HAP-1 (cell line): Measurements from ENCODE around the gene MAEA.
"Not testable (repeated sequence)": the region's sequence is repeated elsewhere in the genome, so short reads cannot be mapped to it uniquely, and the experiment has no call there.

Source experiments
- DNase-seq, 2 experiments: peaks; one replicate each; pipeline ENCODE4 v3.0.0-alpha.2; 2016 to 2020; ENCODE audit warnings: low spot score in 2 of 2
- H3K27me3 ChIP-seq: fragments of 250-450 bp; sonication (Bioruptor Pico); 2 replicates; pipeline ENCODE4 v1.5.1; 2020; ENCODE audit warnings: low read depth, mild to moderate bottlenecking, moderate library complexity
- H3K36me3 ChIP-seq: fragments of 250-450 bp; sonication (Bioruptor Pico); replicated peaks from 2 replicates; pipeline ENCODE4 v1.5.1; 2020; ENCODE audit warnings: mild to moderate bottlenecking
- H3K4me1 ChIP-seq: fragments of 250-450 bp; sonication (Bioruptor Pico); 2 replicates; pipeline ENCODE4 v1.5.1; 2020; ENCODE audit warnings: mild to moderate bottlenecking
- H3K4me3 ChIP-seq: fragments of 250-450 bp; sonication (Bioruptor Pico); 2 replicates; pipeline ENCODE4 v1.5.1; 2020; ENCODE audit warnings: mild to moderate bottlenecking, moderate library complexity
- H3K9me3 ChIP-seq: fragments of 250-450 bp; sonication (Bioruptor Pico); 2 replicates; pipeline ENCODE4 v1.5.1; 2020; ENCODE audit warnings: mild to moderate bottlenecking, moderate library complexity
- in situ Hi-C: fragments of 300-500 bp; cut with MboI; formaldehyde crosslinking; loops from 3 replicates; pipeline ENCODE4 v1.14.3; 2020; ENCODE audit warnings: low sequenced_read_pairs, inconsistent platforms, mixed read lengths

MAEA gene

DNA sequence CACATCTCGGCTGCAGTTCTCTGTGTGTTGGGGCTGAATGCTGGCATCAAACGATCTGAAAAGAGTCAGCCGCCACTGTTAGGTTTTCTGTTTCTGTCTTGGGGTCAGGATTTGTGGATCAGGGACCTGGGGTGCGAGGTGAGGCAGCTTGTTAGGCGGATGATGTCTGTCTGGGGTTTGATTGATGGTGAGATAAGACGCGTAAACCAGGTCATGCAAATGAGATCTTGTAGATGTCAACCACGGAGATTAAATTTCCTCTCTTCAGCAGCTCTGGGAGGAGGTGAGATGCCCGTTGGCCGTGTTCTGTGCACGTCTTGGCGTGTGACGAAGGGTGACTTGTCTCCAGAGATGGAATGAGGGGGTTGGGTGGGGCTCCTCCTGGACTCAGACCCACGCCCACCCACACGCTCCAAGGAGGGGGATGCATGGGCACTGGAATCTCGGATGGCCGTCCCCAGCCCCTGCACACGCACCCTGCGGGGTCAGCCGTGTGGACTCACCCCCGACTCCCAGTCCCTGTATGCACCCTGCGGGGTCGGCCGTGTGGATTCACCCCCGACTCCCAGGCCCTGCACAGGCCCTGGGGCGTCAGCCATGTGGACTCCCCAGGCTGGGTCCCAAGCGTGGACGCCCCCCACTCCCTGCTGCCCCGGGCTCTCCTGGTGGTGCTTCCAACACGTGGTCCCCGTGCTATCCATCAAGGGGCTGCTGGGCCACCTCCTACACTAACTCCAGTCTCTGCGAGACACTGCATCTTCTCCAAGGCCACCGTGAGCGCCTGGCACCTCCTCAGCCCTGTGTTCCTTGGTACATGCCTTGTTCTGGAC lies 41.3 kb downstream of the MAEA start:
- Histone ChIP-seq H3K4me3 (no peak overlapping the region), H3K27me3 (no peaks in the 10 kb centered on the region), H3K9me3 (no peaks in the 10 kb centered on the region), H3K4me1 (no peaks in the 10 kb centered on the region), H3K36me3 (peaks cover 29% of the 10 kb centered on the region)
- in situ Hi-C loops = no loop called here
- DNase-seq = no peak

DNA sequence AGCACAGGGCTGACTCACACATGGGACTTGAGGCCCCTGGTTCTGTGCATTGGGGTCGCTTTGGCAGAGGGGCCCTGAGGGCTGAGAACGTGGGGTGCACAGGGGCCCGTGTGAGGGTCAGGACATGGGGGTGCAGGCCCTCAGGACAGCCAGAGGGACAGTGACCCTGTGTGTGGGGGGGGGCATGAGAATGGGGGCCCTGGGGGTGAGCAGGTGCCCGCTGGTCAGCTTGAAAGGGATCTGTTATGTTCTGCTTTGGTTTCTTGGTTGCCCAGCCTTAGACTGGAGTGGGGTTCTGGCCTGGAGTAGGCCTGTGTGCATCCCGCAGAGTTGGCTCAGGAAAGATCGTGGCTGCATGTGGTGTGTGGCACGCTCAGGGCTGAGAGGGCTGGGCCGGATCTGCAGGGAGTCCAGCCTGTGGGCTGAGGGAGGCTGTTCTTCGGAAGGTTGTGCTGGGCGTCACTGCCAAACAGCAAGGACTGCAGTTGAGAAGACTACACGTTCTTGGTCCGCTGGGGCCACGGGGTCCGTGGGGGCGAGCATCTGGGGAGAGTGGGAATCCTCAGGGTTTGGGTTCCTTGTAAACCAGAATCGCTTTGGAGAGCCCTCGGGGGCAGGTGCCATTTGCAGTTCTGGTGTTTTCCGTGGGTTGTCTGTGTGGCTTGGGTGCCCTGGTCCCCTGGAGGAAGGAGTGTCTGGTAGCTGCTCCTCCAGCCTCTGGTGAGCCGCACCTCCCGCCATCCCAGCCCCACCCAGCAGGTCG lies 42.1 kb downstream of the MAEA start:
- no peak overlapping the region for H3K4me3 ChIP-seq
- peaks cover 29% of the 10 kb centered on the region for H3K36me3 ChIP-seq

DNA sequence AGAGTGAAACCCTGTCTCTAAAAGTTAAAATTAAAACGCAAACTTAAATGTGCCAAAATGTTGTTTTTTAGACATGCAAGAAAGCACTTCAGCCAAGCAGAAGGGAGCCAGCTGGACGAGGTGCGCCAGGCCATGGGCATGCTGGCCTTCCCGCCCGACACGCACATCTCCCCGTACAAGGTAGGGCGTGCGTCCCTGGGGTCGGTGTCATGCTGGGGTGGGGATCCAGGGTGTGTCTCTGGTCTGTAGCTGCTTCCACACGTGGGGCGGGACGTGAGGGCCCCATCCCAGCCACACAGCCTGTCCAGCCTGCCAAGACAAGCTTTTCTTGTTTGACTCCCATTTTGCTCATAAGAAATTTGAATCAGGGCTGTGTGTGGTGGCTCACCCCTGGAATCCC lies 43.0 kb downstream of the MAEA start:
- Histone ChIP-seq H3K9me3 (no peaks in the 10 kb centered on the region), H3K36me3 (peaks cover 31% of the 10 kb centered on the region), H3K27me3 (no peaks in the 10 kb centered on the region), H3K4me3 (no peak overlapping the region), H3K4me1 (no peaks in the 10 kb centered on the region)
- in situ Hi-C loops = no loop called here
- no peak for DNase-seq

More for the DNA sequence above, 42.1 kb downstream of the MAEA start:
- H3K27me3 ChIP-seq = no peaks in the 10 kb centered on the region
- H3K9me3 ChIP-seq = no peaks in the 10 kb centered on the region
- H3K4me1 ChIP-seq = no peaks in the 10 kb centered on the region
- in situ Hi-C loops = no loop called here
- no peak for DNase-seq

GRCh38 chr4:1333256-1333655 lies 43.6 kb downstream of the MAEA start:
- H3K36me3 ChIP-seq = peaks cover 32% of the 10 kb centered on the region
- in situ Hi-C loops = no loop called here
- H3K4me1 ChIP-seq = no peaks in the 10 kb centered on the region
- no peak for DNase-seq
- no peaks in the 10 kb centered on the region for H3K27me3 ChIP-seq
- no peak overlapping the region for H3K4me3 ChIP-seq
- no peaks in the 10 kb centered on the region for H3K9me3 ChIP-seq

- H3K9me3 ChIP-seq, H3K4me3 ChIP-seq, DNase-seq, in situ Hi-C loops, H3K4me1 ChIP-seq, H3K27me3 ChIP-seq: not testable (repeated sequence)
- peaks cover 32% of the 10 kb centered on the region for H3K36me3 ChIP-seq
These were observed 44.3 kb downstream of the MAEA start for GRCh38 chr4:1333851-1334578.

DNA sequence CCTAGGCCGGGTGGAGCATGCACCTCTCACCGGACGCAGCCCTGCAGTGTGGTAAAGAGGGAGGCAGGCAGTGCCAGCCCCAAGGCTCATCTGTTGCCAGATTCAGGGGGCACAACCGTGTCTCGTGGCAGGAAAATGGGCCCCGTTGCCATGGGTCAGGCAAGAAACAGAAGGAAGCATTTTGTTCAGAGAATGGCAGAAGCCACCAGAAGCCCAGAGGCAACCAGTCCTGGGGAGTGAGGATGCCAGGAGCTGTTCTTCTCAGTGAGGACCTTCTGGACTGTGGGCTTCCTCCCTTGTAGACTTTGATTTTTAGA lies 44.8 kb downstream of the MAEA start:
- Histone ChIP-seq H3K9me3 (no peaks in the 10 kb centered on the region), H3K36me3 (peaks cover 35% of the 10 kb centered on the region), H3K4me3 (no peak overlapping the region), H3K4me1 (no peaks in the 10 kb centered on the region), H3K27me3 (no peaks in the 10 kb centered on the region)
- in situ Hi-C loops = no loop called here
- DNase-seq = no peak

DNA sequence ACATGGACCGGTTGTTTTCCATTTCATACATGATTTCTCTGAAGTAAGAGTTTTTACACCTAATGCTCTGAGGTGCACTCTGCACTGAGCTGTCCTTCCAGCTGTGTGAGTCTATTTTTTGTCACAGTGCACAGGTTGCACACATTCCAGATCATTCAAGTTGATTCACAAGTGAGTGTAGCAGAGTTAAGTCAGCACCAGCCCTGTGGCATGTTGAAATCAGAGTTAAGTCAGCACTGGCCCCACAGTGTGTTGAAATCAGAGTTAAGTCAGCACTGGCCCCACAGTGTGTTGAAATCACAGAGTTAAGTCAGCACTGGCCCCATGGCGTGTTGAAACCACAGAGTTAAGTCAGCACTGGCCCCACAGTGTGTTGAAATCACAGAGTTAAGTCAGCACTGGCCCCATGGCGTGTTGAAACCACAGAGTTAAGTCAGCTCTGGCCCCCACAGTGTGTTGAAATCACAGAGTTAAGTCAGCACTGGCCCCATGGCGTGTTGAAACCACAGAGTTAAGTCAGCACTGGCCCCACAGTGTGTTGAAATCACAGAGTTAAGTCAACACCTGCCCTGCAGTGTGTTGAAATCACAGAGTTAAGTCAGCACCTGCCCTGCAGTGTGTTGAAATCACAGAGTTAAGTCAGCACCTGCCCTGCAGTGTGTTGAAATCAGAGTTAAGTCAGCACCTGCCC lies 45.6 kb downstream of the MAEA start:
- H3K4me1 ChIP-seq, H3K27me3 ChIP-seq, H3K9me3 ChIP-seq, in situ Hi-C loops, DNase-seq, H3K4me3 ChIP-seq: not testable (repeated sequence)
- H3K36me3 ChIP-seq = peaks cover 41% of the 10 kb centered on the region

GRCh38 chr4:1336088-1336491 lies 46.4 kb downstream of the MAEA start:
- Histone ChIP-seq H3K9me3 (no peaks in the 10 kb centered on the region), H3K4me1 (no peaks in the 10 kb centered on the region), H3K36me3 (peaks cover 49% of the 10 kb centered on the region), H3K27me3 (no peaks in the 10 kb centered on the region), H3K4me3 (no peak overlapping the region)
- DNase-seq = no peak
- in situ Hi-C loops = no loop called here

GRCh38 chr4:1337376-1337831 lies 47.7 kb downstream of the MAEA start:
- peaks cover 52% of the 10 kb centered on the region for H3K36me3 ChIP-seq

DNA sequence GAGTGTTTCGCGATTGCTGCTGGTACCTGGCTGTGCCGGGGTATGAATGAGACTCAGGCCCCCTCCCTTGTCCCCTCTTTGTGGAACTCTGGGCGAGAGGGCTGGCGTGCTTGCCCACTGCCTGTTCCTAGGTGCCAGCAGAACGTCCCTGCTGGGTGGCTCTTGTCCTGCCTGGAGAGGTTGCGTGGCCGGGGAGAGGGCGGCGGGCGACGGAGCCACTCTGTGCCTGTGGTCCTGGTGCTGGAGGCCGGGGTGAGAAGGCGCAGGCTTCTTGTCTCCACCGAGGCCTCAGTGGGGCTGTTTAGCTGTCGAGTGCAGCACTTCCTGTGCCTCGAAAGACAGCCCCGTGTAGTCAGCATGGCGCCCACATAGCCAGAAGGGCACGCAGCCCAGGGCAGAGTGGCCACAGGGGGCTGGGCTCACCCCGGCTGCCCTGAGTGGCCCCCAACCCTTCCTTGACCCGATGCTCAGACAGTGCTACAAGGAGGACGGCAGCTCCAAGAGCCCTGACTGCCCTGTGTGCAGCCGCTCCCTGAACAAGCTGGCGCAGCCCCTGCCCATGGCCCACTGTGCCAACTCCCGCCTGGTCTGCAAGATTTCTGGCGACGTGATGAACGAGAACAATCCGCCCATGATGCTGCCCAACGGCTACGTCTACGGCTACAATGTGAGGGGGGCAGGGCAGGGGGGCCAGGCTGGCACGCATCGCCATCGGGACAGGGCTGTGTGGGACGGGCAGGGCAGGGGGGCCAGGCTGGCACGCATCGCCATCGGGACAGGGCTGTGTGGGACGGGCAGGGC lies 48.5 kb downstream of the MAEA start:
- H3K36me3 ChIP-seq = peaks cover 46% of the 10 kb centered on the region

More at GRCh38 chr4:1337376-1337831, 47.7 kb downstream of the MAEA start:
- DNase-seq = no peak
- no peaks in the 10 kb centered on the region for H3K27me3 ChIP-seq
- H3K9me3 ChIP-seq = no peaks in the 10 kb centered on the region
- in situ Hi-C loops = no loop called here
- H3K4me1 ChIP-seq = no peaks in the 10 kb centered on the region
- H3K4me3 ChIP-seq = no peak overlapping the region

GRCh38 chr4:1338752-1339414 lies 49.2 kb downstream of the MAEA start:
- no peaks in the 10 kb centered on the region for H3K4me1 ChIP-seq
- peaks cover 46% of the 10 kb centered on the region for H3K36me3 ChIP-seq
- H3K27me3 ChIP-seq = no peaks in the 10 kb centered on the region
- no peaks in the 10 kb centered on the region for H3K9me3 ChIP-seq
- in situ Hi-C loops = no loop called here
- no peak overlapping the region for H3K4me3 ChIP-seq
- no peak for DNase-seq

More for the DNA sequence above, 48.5 kb downstream of the MAEA start:
- no peaks in the 10 kb centered on the region for H3K9me3 ChIP-seq
- H3K4me1 ChIP-seq = no peaks in the 10 kb centered on the region
- in situ Hi-C loops = no loop called here
- no peak overlapping the region for H3K4me3 ChIP-seq
- no peaks in the 10 kb centered on the region for H3K27me3 ChIP-seq
- DNase-seq = no peak

DNA sequence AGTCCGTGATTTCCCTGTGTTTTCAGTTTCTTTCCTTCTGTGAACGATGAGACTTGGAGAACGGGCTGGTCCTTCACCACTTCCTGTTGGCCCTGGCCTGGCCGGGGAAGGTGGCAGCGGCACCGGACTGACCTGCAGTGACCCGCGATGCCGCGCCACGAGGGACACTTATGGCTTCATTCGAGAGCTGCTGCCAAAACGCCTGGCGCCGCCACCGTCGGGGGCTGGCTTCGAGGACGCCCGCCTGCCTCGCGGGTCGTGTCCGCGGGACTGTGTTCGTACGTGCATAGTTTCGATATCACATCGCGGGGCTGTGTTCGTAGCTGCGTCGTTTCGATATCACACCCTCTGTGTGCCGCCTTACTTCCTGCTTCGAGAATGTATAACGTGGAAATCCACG lies 49.8 kb downstream of the MAEA start:
- no peaks in the 10 kb centered on the region for H3K27me3 ChIP-seq
- in situ Hi-C loops = no loop called here
- DNase-seq = no peak
- H3K4me1 ChIP-seq = no peaks in the 10 kb centered on the region
- H3K9me3 ChIP-seq = no peaks in the 10 kb centered on the region
- H3K36me3 ChIP-seq = peaks cover 44% of the 10 kb centered on the region
- no peak overlapping the region for H3K4me3 ChIP-seq
